CD4-positive, alpha-beta T cell (primary cell): ENCODE data around the gene NFX1. TPM values are rescaled to one million over a fixed set of nuclear protein-coding genes. Genes with fewer than 3 reads are reported as not detected.
A peak's percentile ranks its signal among the peaks of the same experiment; 100 is the strongest.

Source experiments
- ATAC-seq: fragments of 200-7000 bp; cut with Tn5 transposase; one replicate; pipeline ENCODE4 v1.10.0; 2022; ENCODE audit warnings: mild to moderate bottlenecking; ENCODE audit not compliant: poor library complexity
- CTCF ChIA-PET: fragments of 350-600 bp; sonication (Branson Sonifier 250); formaldehyde crosslinking; loops from one replicate; lab custom pipeline; 2021; ENCODE audit warnings: antibody characterized with exemption, inconsistent platforms; lab: Charles Lee
- POLR2A ChIA-PET: fragments of 350-600 bp; sonication (Branson Sonifier 250); formaldehyde crosslinking; loops from one replicate; lab custom pipeline; 2021; ENCODE audit warnings: antibody characterized with exemption, inconsistent platforms; lab: Charles Lee
- DNase-seq, 14 experiments: peaks; one replicate each; pipeline ENCODE4 v3.0.0-alpha.2; 2013 to 2020; ENCODE audit warnings: mixed read lengths in 2 of 14
- H3K27ac ChIP-seq, 2 donors: one replicate each; pipeline versions ENCODE4 v1.5.1 to v1.7.0; 2013; ENCODE audit warnings: low read length in 2 of 2, low read depth in 1 of 2, mild to moderate bottlenecking in 1 of 2
- H3K27me3 ChIP-seq, 2 experiments: 1 replicate in 1 of 2; 2 replicates in 1 of 2; pipeline versions ENCODE4 v1.6.1 to v1.7.0; 2013; ENCODE audit warnings: low read length in 2 of 2, control low read depth in 1 of 2, mild to moderate bottlenecking in 1 of 2, moderate library complexity in 1 of 2; ENCODE audit not compliant: insufficient read depth in 2 of 2, control insufficient read depth in 1 of 2
- H3K36me3 ChIP-seq: one replicate; pipeline ENCODE4 v1.6.1; 2013; ENCODE audit warnings: low read length, control low read depth; ENCODE audit not compliant: insufficient read depth
- H3K4me1 ChIP-seq: one replicate; pipeline ENCODE4 v1.6.1; 2013; ENCODE audit warnings: low read length, control low read depth; ENCODE audit not compliant: insufficient read depth
- H3K4me3 ChIP-seq: one replicate; pipeline ENCODE4 v1.5.1; 2013; ENCODE audit warnings: mild to moderate bottlenecking, low read length, moderate library complexity
- H3K9me3 ChIP-seq, 2 experiments: 1 replicate in 1 of 2; 2 replicates in 1 of 2; pipeline versions ENCODE4 v1.6.1 to v1.7.0; 2013; ENCODE audit warnings: low read length in 2 of 2, mild to moderate bottlenecking in 2 of 2, control low read depth in 1 of 2, moderate library complexity in 1 of 2; ENCODE audit not compliant: control insufficient read depth in 1 of 2, insufficient read depth in 1 of 2
- H3K27ac Mint-ChIP-seq: one replicate; pipeline ENCODE4 v1.8.0; 2020; ENCODE audit warnings: mixed read lengths
- H3K27me3 Mint-ChIP-seq: one replicate; pipeline ENCODE4 v1.8.0; 2021; ENCODE audit warnings: mixed read lengths
- H3K36me3 Mint-ChIP-seq: one replicate; pipeline ENCODE4 v1.8.0; 2021; ENCODE audit warnings: low read depth, mixed read lengths
- H3K4me1 Mint-ChIP-seq: one replicate; pipeline ENCODE4 v1.8.0; 2021; ENCODE audit warnings: low read depth, mixed read lengths
- H3K4me3 Mint-ChIP-seq: one replicate; pipeline ENCODE4 v1.8.0; 2020; ENCODE audit warnings: mild to moderate bottlenecking, mixed read lengths
- H3K9me3 Mint-ChIP-seq: one replicate; pipeline ENCODE4 v1.8.0; 2020; ENCODE audit warnings: mixed read lengths
- CTCF ChIP-seq: fragments of 200-600 bp; IDR thresholded peaks from one replicate; pipeline ENCODE4 v1.8.0; 2022; ENCODE audit warnings: antibody characterized with exemption, mild to moderate bottlenecking
- intact Hi-C, 2 experiments: fragments of 100-400 bp; cut with DNase I in 1 of 2; cut with micrococcal nuclease in 1 of 2; formaldehyde crosslinking; loops; one replicate each; pipeline versions ENCODE4 v1.15.1 to v1.9.0; 2023 to 2025; cut with DNase I, micrococcal nuclease
- total RNA-seq, 174 experiments: library from RNA in 2 of 174; stranded (reverse) in 2 of 174; gene quantifications; one replicate each; pipeline ENCODE4 v1.2.3 and lab custom pipeline; 2021 to 2026

Gene NFX1
- total RNA-seq, 2 experiments from 2014 or later = 33.1 to 34.1 TPM

- peaks cover 15% of the 10 kb centered on the region for H3K4me1 ChIP-seq
- DNase-seq (no peak), ATAC-seq (no peak)
- TF ChIP-seq CTCF = no peak
- POLR2A ChIA-PET = no interaction called here
- Mint-ChIP-seq H3K4me1 (peaks cover 49% of the 10 kb centered on the region), H3K27ac (no peak overlapping the region), H3K36me3 (peaks cover 81% of the 10 kb centered on the region), H3K4me3 (no peak overlapping the region), H3K27me3 (no peaks in the 10 kb centered on the region), H3K9me3 (no peaks in the 10 kb centered on the region)
- H3K4me3 ChIP-seq = no peak overlapping the region
- H3K27ac ChIP-seq = no peak overlapping the region
- intact Hi-C loops = no loop called here
- peaks cover 80% of the 10 kb centered on the region for H3K36me3 ChIP-seq
- CTCF ChIA-PET = no interaction called here
- no peaks in the 10 kb centered on the region for H3K27me3 ChIP-seq
- no peaks in the 10 kb centered on the region for H3K9me3 ChIP-seq
These were observed 20.2 kb upstream of the NFX1 start for GRCh38 chr9:33270146-33270545.

GRCh38 chr9:33272061-33272460 is 18.3 kb upstream of the NFX1 start:
- no peak overlapping the region for H3K4me3 ChIP-seq
- H3K27ac Mint-ChIP-seq = peak overlapping the region; percentile 14
- no peak for TF ChIP-seq CTCF
- H3K4me1 Mint-ChIP-seq = peaks cover 32% of the 10 kb centered on the region
- no peaks in the 10 kb centered on the region for H3K27me3 Mint-ChIP-seq
- H3K4me3 Mint-ChIP-seq = no peak overlapping the region
- DNase-seq (no peak), ATAC-seq (no peak)
- peaks cover 87% of the 10 kb centered on the region for H3K36me3 Mint-ChIP-seq
- ChIA-PET CTCF (interaction anchor here (0.7 kb wide), 1 partner anchor 18 kb away, joined by 3 read pairs; the partner anchor contains the start of gene NFX1), POLR2A (interaction anchor here (1.2 kb wide), 1 partner anchor 127 kb away, joined by 3 read pairs; no protein-coding TSS in a partner anchor)
- intact Hi-C loops = no loop called here
- no peaks in the 10 kb centered on the region for H3K27me3 ChIP-seq
- H3K9me3 ChIP-seq = no peaks in the 10 kb centered on the region
- peaks cover 90% of the 10 kb centered on the region for H3K36me3 ChIP-seq
- no peak overlapping the region for H3K27ac ChIP-seq
- H3K4me1 ChIP-seq = no peaks in the 10 kb centered on the region
- H3K9me3 Mint-ChIP-seq = no peaks in the 10 kb centered on the region

- H3K27me3 Mint-ChIP-seq = no peaks in the 10 kb centered on the region
- intact Hi-C loops = no loop called here
- H3K4me3 Mint-ChIP-seq = no peak overlapping the region
- no peak overlapping the region for H3K4me3 ChIP-seq
- peaks cover 18% of the 10 kb centered on the region for H3K4me1 Mint-ChIP-seq
- CTCF ChIA-PET = interaction anchor here (1.9 kb wide), 1 partner anchor 13 kb away, joined by 8 read pairs; no protein-coding TSS in a partner anchor
- H3K4me1 ChIP-seq = no peaks in the 10 kb centered on the region
- H3K27me3 ChIP-seq = no peaks in the 10 kb centered on the region
- DNase-seq (no peak), ATAC-seq (no peak)
- POLR2A ChIA-PET = interaction anchor here (0.6 to 2.2 kb wide), 6 partner anchors 9 to 131 kb away, joined by 3 to 11 read pairs (median 4); partner anchors contain the start of genes BAG1, CHMP5 and NFX1
- no peaks in the 10 kb centered on the region for H3K9me3 Mint-ChIP-seq
- H3K27ac ChIP-seq = no peak overlapping the region
- H3K36me3 Mint-ChIP-seq = peaks cover 87% of the 10 kb centered on the region
- H3K36me3 ChIP-seq = peaks cover 90% of the 10 kb centered on the region
- TF ChIP-seq CTCF = no peak
- H3K9me3 ChIP-seq = no peaks in the 10 kb centered on the region
- no peak overlapping the region for H3K27ac Mint-ChIP-seq
These were observed 16.9 kb upstream of the NFX1 start for GRCh38 chr9:33273266-33273971.
